ENCODE results near the gene OGFOD3. TPM values are rescaled to one million over a fixed set of nuclear protein-coding genes. Genes with fewer than 3 reads are reported as not detected.

The OGFOD3 gene
- total RNA-seq, 5 donors from 2014 or later (not counting 1 experiment from before 2014, with no cell fraction given) = 22.0 to 32.2 (median 29.2) TPM

DNA sequence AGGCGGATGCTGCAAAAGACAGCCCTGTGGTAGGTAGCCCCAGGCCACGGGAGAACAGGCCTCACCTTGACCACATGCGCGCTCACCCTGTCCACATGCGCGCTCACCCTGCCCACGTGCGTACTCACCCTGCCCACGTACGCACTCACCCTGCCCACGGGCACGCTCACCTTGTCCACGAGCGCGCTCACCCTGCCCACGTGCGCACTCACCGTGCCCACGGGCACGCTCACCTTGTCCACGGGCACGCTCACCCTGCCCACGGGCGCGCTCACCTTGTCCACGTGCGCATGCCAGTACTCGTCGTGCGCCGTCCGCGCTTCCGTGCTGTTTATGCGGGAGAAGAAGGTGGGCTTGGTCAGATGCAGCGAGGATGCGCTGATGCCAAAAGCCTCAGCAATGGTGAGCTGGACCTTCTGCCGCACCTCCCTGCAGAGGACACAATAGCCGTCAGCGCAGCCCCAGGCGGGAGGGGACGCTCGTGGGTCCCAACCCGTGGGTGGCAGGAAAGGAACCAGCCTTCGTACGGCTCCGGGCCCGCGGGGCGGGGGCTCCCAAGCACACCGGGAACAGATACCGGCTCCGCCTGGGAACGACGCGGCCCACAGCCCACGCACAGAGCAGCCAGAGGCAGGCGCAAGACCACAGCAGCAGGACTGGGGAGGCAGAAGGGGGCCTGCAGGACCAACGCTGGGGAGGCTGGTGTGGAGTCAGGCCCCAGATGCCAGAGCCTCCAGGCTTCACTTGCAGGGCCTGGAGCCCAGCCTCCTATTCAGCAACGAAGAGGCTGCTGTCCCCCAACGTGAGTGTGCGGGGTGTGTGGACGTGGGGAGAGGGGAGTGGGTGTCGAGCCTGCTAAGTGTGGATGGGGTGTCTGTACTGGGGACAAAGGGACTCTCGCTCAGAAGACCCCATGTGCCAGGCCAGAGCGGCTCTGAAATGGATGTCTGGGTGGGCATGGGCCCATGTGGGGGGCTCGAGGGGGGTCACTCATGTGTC lies 14.4 kb downstream of the OGFOD3 start:
- Histone ChIP-seq H3K27me3 (replicated peaks in 1 of 2; ENCODE audit: control insufficient read depth in 2 of 2, extremely low read depth in 1 of 2, insufficient read depth in 2 of 2, low read length in 1 of 2) (no peaks in the 10 kb centered on the region), H3K9me3 (no peaks in the 10 kb centered on the region), H3K27ac (ENCODE audit: low read length) (no peak overlapping the region), H3K4me1 (ENCODE audit: control insufficient read depth in 1 of 2, extremely low read depth in 1 of 2, insufficient read depth in 2 of 2, low read length in 2 of 2) (peaks cover 0 to 18% of the 10 kb centered on the region in 2 experiments), H3K36me3 (ENCODE audit: control insufficient read depth in 2 of 2, extremely low read depth in 1 of 2, insufficient read depth in 1 of 2, low read length in 1 of 2) (peaks cover 9 to 12% of the 10 kb centered on the region in 2 donors), H3K4me3 (ENCODE audit: control insufficient read depth in 1 of 2, extremely low read depth in 1 of 2, low read length in 1 of 2) (no peak overlapping the region)
- Mint-ChIP-seq H3K4me3 (no peak overlapping the region), H3K27me3 (no peaks in the 10 kb centered on the region), H3K36me3 (peaks cover 25% of the 10 kb centered on the region), H3K27ac (no peak overlapping the region), H3K4me1 (peaks cover 15 to 16% (median 16%) of the 10 kb centered on the region in 3 donors), H3K9me3 (no peaks in the 10 kb centered on the region)
- WGBS (ENCODE audit: insufficient coverage) = 94% methylated on average over 63 of the region's 67 CpGs
- no peak for DNase-seq
- CTCF ChIA-PET = no interaction called here
- POLR2A ChIA-PET = no interaction called here
- no peak for ATAC-seq (replicated peaks in 1 of 4)

DNA sequence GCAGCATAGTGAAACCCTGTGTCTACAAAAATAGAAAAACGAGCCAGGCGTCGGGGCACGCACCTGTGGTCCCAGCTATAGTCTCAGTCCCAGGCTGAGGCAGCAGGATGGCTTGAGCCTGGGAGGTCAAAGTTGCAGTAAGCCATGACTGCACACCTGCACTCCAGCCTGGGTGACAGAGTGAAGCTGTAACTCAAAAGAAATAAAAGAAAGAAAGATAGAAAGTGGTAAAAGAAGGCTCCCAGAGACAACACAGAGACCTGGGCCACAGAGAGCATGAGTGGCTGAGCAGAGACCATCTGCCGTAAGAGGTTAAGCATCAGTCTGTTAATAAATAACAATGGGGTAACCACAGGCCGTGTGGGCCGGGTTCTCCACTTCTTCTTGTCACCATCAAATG lies 15.5 kb downstream of the OGFOD3 start:
- 97% methylated on average over 4 of the region's 7 CpGs for whole genome bisulfite sequencing (ENCODE audit: insufficient coverage)
- H3K4me3 Mint-ChIP-seq = no peak overlapping the region
- peaks cover 0 to 18% of the 10 kb centered on the region in 2 experiments for H3K4me1 ChIP-seq (ENCODE audit: control insufficient read depth in 1 of 2, extremely low read depth in 1 of 2, insufficient read depth in 2 of 2, low read length in 2 of 2)
- ATAC-seq (replicated peaks in 1 of 4) (no peak), DNase-seq (no peak)
- H3K27ac Mint-ChIP-seq = no peak overlapping the region
- H3K36me3 Mint-ChIP-seq = peaks cover 17% of the 10 kb centered on the region
- CTCF ChIA-PET = no interaction called here
- H3K4me1 Mint-ChIP-seq = peaks cover 15 to 16% (median 16%) of the 10 kb centered on the region in 3 donors
- no peak overlapping the region for H3K27ac ChIP-seq (ENCODE audit: low read length)
- no peak overlapping the region for H3K4me3 ChIP-seq (ENCODE audit: control insufficient read depth in 1 of 2, extremely low read depth in 1 of 2, low read length in 1 of 2)
- peaks cover 8 to 9% of the 10 kb centered on the region in 2 donors for H3K36me3 ChIP-seq (ENCODE audit: control insufficient read depth in 2 of 2, extremely low read depth in 1 of 2, insufficient read depth in 1 of 2, low read length in 1 of 2)
- H3K9me3 ChIP-seq = no peaks in the 10 kb centered on the region
- POLR2A ChIA-PET = no interaction called here
- no peaks in the 10 kb centered on the region for H3K9me3 Mint-ChIP-seq
- no peaks in the 10 kb centered on the region for H3K27me3 Mint-ChIP-seq
- no peaks in the 10 kb centered on the region for H3K27me3 ChIP-seq (replicated peaks in 1 of 2; ENCODE audit: control insufficient read depth in 2 of 2, extremely low read depth in 1 of 2, insufficient read depth in 2 of 2, low read length in 1 of 2)

DNA sequence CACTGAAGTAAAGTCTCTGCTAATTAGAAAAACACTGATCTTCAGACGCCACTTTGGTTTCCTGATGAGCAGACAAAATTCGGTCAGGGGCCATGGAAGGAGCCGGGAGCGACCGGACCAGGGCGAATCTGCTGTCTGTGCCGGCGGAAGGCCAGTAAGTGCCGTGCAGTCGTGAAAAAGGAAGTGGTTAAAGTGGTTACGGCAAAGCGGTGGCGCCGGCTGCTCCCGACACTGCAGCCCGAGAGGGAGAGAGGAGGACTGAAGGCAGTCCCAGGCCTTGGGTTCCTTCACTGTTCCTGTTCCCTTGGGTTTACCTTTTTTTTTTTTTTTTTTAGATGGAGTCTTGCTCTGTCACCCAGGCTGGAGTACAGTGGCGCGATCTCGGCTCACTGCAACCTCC lies 17.6 kb downstream of the OGFOD3 start:
- peaks cover 15 to 16% (median 16%) of the 10 kb centered on the region in 3 donors for H3K4me1 Mint-ChIP-seq
- ATAC-seq (replicated peaks in 1 of 4) = peak; percentile 75 to 91 (median 90)
- CTCF ChIA-PET = no interaction called here
- Histone ChIP-seq H3K36me3 (ENCODE audit: control insufficient read depth in 2 of 2, extremely low read depth in 1 of 2, insufficient read depth in 1 of 2, low read length in 1 of 2) (peaks cover 9 to 11% of the 10 kb centered on the region in 2 donors), H3K4me3 (ENCODE audit: control insufficient read depth in 1 of 2, extremely low read depth in 1 of 2, low read length in 1 of 2) (peak overlapping the region; percentile 23 to 25), H3K27me3 (replicated peaks in 1 of 2; ENCODE audit: control insufficient read depth in 2 of 2, extremely low read depth in 1 of 2, insufficient read depth in 2 of 2, low read length in 1 of 2) (no peaks in the 10 kb centered on the region), H3K4me1 (ENCODE audit: control insufficient read depth in 1 of 2, extremely low read depth in 1 of 2, insufficient read depth in 2 of 2, low read length in 2 of 2) (peaks cover 0 to 18% of the 10 kb centered on the region in 2 experiments), H3K9me3 (no peaks in the 10 kb centered on the region), H3K27ac (ENCODE audit: low read length) (no peak overlapping the region)
- no peaks in the 10 kb centered on the region for H3K9me3 Mint-ChIP-seq
- H3K27ac Mint-ChIP-seq = peak overlapping the region; percentile 92 to 93
- H3K27me3 Mint-ChIP-seq = no peaks in the 10 kb centered on the region
- 3% methylated on average over 13 of the region's 19 CpGs for WGBS (ENCODE audit: insufficient coverage)
- DNase-seq = peak in 34 of 35 experiments; percentile 14 to 71 (median 29)
- H3K36me3 Mint-ChIP-seq = peaks cover 15% of the 10 kb centered on the region
- H3K4me3 Mint-ChIP-seq = peak overlapping the region; percentile 75 to 84 (median 84)
- POLR2A ChIA-PET = interaction anchor here in 1 of 2 donors (0.7 kb wide), 1 partner anchor 157 kb away, joined by 8 read pairs; no protein-coding TSS in a partner anchor

DNA sequence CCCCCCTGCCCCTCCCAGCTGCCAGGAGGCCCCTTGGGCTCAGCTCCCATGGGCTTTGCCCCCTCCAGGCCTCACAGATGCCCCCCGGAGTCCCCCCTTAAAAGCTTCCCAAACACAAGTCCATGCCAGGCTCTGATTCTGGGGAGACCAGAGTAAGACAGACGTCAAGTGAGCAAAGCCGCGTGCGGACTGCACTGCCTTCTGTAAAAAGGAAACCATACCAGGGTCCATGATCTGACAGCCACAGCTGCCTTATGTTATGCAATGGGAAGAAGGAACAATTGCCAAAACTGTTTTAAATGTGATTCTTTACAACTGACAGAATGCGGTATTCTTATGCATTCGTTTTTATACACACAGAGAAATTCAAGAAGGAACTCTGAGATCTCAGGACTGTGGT lies 18.2 kb downstream of the OGFOD3 start:
- H3K36me3 ChIP-seq (ENCODE audit: control insufficient read depth in 2 of 2, extremely low read depth in 1 of 2, insufficient read depth in 1 of 2, low read length in 1 of 2) = peaks cover 9 to 13% of the 10 kb centered on the region in 2 donors
- ATAC-seq (replicated peaks in 1 of 4) = peak in 1 of 4 experiments; percentile 10
- H3K9me3 ChIP-seq = no peaks in the 10 kb centered on the region
- H3K4me1 ChIP-seq (ENCODE audit: control insufficient read depth in 1 of 2, extremely low read depth in 1 of 2, insufficient read depth in 2 of 2, low read length in 2 of 2) = peaks cover 0 to 18% of the 10 kb centered on the region in 2 experiments
- H3K27ac ChIP-seq (ENCODE audit: low read length) = no peak overlapping the region
- POLR2A ChIA-PET = no interaction called here
- Mint-ChIP-seq H3K4me3 (no peak overlapping the region), H3K27ac (no peak overlapping the region), H3K4me1 (peaks cover 15 to 16% (median 16%) of the 10 kb centered on the region in 3 donors), H3K36me3 (peaks cover 13% of the 10 kb centered on the region), H3K9me3 (no peaks in the 10 kb centered on the region), H3K27me3 (no peaks in the 10 kb centered on the region)
- no CpG with 5 or more reads among the region's 7 CpGs for WGBS (ENCODE audit: insufficient coverage)
- CTCF ChIA-PET = no interaction called here
- no peaks in the 10 kb centered on the region for H3K27me3 ChIP-seq (replicated peaks in 1 of 2; ENCODE audit: control insufficient read depth in 2 of 2, extremely low read depth in 1 of 2, insufficient read depth in 2 of 2, low read length in 1 of 2)
- DNase-seq = no peak
- no peak overlapping the region for H3K4me3 ChIP-seq (ENCODE audit: control insufficient read depth in 1 of 2, extremely low read depth in 1 of 2, low read length in 1 of 2)

DNA sequence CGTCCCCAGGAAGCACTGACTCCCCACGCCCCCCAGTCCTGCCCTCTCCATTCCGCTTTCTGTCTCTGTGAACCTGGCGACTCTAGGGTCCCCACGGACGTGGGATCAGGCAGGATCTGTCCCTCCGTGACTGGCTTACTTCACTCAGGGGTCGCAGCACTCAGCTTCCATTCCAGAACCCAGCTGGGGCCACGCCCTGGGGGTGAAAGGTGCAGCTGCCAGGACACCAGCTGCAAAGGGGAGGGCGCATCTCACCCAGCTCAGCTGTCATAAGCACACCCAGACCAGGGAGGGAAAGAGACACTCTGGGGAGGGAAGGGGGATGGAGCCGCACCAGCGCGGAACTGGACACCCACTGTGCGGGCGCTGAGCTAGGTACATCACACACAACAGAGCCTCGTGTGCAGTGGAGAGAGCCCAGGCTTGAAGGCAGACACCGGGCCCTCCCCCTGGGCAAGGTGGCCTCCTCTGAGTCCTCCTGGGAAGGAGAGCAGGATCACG lies 18.7 kb downstream of the OGFOD3 start:
- Mint-ChIP-seq H3K9me3 (no peaks in the 10 kb centered on the region), H3K4me1 (peaks cover 15 to 16% (median 16%) of the 10 kb centered on the region in 3 donors), H3K36me3 (peaks cover 15% of the 10 kb centered on the region), H3K27ac (no peak overlapping the region), H3K4me3 (no peak overlapping the region), H3K27me3 (no peaks in the 10 kb centered on the region)
- ATAC-seq (replicated peaks in 1 of 4) = no peak
- ChIA-PET POLR2A (interaction anchor here in 1 of 2 donors (0.5 kb wide), 1 partner anchor 105 kb away, joined by 3 read pairs; no protein-coding TSS in a partner anchor), CTCF (no interaction called here)
- H3K27me3 ChIP-seq (replicated peaks in 1 of 2; ENCODE audit: control insufficient read depth in 2 of 2, extremely low read depth in 1 of 2, insufficient read depth in 2 of 2, low read length in 1 of 2) = no peaks in the 10 kb centered on the region
- peaks cover 0 to 18% of the 10 kb centered on the region in 2 experiments for H3K4me1 ChIP-seq (ENCODE audit: control insufficient read depth in 1 of 2, extremely low read depth in 1 of 2, insufficient read depth in 2 of 2, low read length in 2 of 2)
- H3K4me3 ChIP-seq (ENCODE audit: control insufficient read depth in 1 of 2, extremely low read depth in 1 of 2, low read length in 1 of 2) = no peak overlapping the region
- 94% methylated on average over 16 of the region's 18 CpGs for WGBS (ENCODE audit: insufficient coverage)
- H3K9me3 ChIP-seq = no peaks in the 10 kb centered on the region
- no peak for DNase-seq
- H3K36me3 ChIP-seq (ENCODE audit: control insufficient read depth in 2 of 2, extremely low read depth in 1 of 2, insufficient read depth in 1 of 2, low read length in 1 of 2) = peaks cover 11 to 16% of the 10 kb centered on the region in 2 donors
- no peak overlapping the region for H3K27ac ChIP-seq (ENCODE audit: low read length)

DNA sequence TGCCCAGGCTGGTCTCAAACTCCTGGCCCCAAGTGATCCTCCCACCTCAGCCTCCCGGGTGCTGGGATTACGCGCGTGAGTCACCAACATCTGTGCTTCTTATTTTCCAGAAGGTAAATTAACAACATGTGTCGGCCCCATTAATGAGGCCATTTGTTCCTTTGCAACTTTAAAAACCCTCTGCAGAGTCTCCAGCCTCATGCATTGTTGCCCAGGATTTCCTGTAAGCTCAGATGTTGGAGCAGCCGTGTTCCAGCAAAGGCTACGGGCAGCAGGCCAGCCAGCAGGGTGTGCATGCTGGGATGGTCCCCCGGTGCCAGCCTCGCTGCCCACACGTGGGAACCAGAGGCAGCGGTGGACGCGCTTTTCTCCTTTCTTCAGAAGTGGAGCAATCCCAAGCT lies 19.3 kb downstream of the OGFOD3 start:
- Mint-ChIP-seq H3K9me3 (no peaks in the 10 kb centered on the region), H3K4me3 (no peak overlapping the region), H3K27ac (no peak overlapping the region), H3K27me3 (no peaks in the 10 kb centered on the region), H3K4me1 (peaks cover 15 to 16% (median 16%) of the 10 kb centered on the region in 3 donors), H3K36me3 (peaks cover 16% of the 10 kb centered on the region)
- Histone ChIP-seq H3K27ac (ENCODE audit: low read length) (no peak overlapping the region), H3K36me3 (ENCODE audit: control insufficient read depth in 2 of 2, extremely low read depth in 1 of 2, insufficient read depth in 1 of 2, low read length in 1 of 2) (peaks cover 13 to 15% of the 10 kb centered on the region in 2 donors), H3K9me3 (no peaks in the 10 kb centered on the region), H3K4me3 (ENCODE audit: control insufficient read depth in 1 of 2, extremely low read depth in 1 of 2, low read length in 1 of 2) (no peak overlapping the region), H3K27me3 (replicated peaks in 1 of 2; ENCODE audit: control insufficient read depth in 2 of 2, extremely low read depth in 1 of 2, insufficient read depth in 2 of 2, low read length in 1 of 2) (no peaks in the 10 kb centered on the region), H3K4me1 (ENCODE audit: control insufficient read depth in 1 of 2, extremely low read depth in 1 of 2, insufficient read depth in 2 of 2, low read length in 2 of 2) (peaks cover 0 to 18% of the 10 kb centered on the region in 2 experiments)
- ATAC-seq (replicated peaks in 1 of 4) (no peak), DNase-seq (no peak)
- POLR2A ChIA-PET = interaction anchor here in 1 of 2 donors (0.5 kb wide), 1 partner anchor 106 kb away, joined by 3 read pairs; no protein-coding TSS in a partner anchor
- 97% methylated on average over 10 of the region's 13 CpGs for WGBS (ENCODE audit: insufficient coverage)
- CTCF ChIA-PET = no interaction called here

All from T-cell (primary cell).